Middle frontal gyrus (tissue), 1 donor: ENCODE data around the gene PTGES3L.
"Not testable (repeated sequence)": the region's sequence is repeated elsewhere in the genome, so short reads cannot be mapped to it uniquely, and the experiment has no call there.

Source experiments
- DNase-seq: peaks from one replicate; pipeline ENCODE4 v3.0.0-alpha.2; 2015; ENCODE audit warnings: low spot score; ENCODE audit errors: extremely low spot score

PTGES3L gene

DNA sequence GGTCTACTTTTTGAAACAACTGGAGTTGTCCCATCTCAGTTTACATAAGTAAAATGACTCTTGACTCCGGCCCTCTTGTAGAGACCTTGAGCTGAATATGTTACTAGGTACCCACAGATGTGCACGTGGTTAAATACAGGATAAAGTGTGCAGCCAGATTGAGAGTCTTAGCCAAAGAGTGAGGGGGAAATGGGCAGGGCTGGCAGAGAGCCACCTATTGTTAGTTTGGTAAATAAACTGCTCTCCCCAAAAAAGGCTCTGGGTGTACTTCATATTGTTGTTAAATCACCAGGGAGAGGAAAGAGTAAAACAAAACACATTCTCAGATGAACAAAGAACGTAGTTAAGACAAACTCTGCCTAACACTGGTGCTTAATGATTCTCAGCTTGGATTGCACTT lies 59.0 kb downstream of the PTGES3L start:
- no peak for DNase-seq

DNA sequence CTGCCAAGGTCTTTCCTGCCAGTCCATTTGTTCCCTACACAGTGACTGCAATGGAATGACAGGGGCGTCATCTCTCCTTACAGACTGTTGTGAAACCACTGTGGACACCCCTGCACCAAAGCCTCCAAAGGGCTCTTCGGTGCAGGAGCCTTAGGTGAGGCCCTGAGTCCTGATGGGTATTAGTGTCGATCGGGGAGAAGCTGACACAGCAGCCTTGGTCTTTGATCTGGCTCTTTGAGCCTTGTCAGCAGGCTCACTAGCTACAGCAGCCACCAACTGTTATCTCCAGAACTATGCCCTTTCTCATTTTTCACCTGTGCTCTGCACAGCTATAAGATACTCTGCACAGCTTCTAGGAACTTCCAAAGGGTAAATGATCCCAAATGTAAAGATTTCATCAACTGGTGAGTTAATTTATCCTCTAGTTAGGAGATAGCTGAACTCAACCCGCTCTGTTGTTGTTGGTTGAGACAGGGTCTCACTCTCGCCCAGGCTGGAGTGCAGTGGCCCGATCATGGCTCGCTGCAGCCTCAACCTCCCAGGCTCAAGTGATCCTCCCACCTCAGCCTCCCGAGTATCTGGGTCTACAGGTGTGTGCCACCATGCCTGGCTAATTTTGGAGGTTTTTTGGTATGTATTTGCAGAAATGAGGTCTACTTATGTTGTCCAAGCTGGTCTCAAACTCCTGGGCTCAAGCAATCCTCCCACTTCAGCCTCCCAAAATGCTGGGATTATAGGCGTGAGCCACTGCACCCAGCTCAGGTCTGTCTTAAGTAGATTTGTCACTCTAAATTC lies 59.6 kb downstream of the PTGES3L start:
- no peak for DNase-seq

DNA sequence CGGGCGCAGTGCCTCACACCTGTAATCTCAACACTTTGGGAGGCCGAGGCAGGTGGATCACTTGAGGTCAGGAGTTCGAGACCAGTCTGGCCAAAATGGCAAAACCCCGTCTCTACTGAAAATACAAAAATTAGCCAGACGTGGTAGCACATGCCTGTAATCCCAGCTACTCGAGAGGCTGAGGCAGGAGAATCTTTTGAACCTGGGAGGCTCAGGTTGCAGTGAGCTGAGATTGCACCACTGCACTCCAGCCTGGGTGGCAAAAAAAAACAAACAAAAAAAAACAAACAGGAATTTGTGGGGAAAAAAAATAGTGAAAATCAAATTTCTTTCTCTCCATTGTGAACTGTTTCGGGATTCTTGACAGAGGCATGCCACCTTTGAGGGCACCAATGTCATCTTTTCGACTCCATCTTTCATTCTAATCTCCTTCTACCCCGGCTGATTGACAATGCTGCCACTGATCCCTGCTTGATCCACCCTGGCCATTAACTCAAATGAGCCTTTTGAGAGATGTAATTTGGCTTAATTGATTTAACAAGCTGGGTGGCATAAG lies 60.3 kb downstream of the PTGES3L start:
- DNase-seq, result not testable (repeated sequence)

DNA sequence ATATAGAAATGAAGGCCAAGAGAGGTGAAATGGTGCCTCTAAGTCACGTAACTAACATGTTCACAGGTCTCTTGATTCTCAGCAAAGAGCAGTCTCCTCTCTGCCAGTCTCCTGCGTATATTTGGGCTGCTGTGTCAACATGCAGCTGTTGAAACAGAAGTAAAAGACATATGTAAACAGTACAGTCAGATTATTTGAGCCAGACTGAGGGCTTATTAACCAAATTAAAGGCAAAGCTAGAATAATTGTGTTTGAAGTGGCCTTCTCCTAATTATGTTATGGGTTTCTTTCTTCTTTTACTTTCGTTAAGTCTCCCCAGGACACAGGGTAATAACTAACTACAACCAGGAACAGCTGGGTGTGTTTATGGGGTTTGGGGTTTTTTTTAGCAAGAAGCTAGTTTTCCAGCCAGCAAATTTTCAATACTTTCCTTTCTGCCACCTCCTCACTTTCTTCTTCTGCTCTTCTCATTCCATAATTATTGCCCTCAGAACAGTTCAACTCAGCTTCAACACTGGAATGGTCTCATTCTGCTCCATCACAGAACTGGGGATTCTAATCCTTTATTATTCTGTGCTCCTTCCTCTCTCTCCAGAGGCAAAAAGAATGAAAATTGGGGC lies 60.9 kb downstream of the PTGES3L start:
- no peak for DNase-seq
